CD4-positive, CD25-positive, alpha-beta regulatory T cell (primary cell): ENCODE data around the gene PCED1B. TPM values are rescaled to one million over a fixed set of nuclear protein-coding genes. Genes with fewer than 3 reads are reported as not detected.

Experiments used
- ATAC-seq, 2 donors: fragments of 150-1000 bp; cut with Tn5 transposase; one replicate each; pipeline ENCODE4 v1.10.0; 2021; ENCODE audit warnings: low read depth in 2 of 2, moderate number of reproducible peaks in 2 of 2, moderate library complexity in 1 of 2
- DNase-seq, 3 donors: peaks; one replicate each; pipeline versions ENCODE4 v3.0.0 to v3.0.0-alpha.2; 2012 to 2022; ENCODE audit warnings: mixed read lengths in 1 of 3
- H3K27ac ChIP-seq: one replicate; pipeline ENCODE4 v1.7.0; 2013; ENCODE audit warnings: mild to moderate bottlenecking, low read length; ENCODE audit not compliant: insufficient read depth, poor library complexity, severe bottlenecking
- H3K27me3 ChIP-seq: one replicate; pipeline ENCODE4 v1.7.0; 2013; ENCODE audit warnings: low read length; ENCODE audit not compliant: control insufficient read depth, insufficient read depth
- H3K36me3 ChIP-seq: one replicate; pipeline ENCODE4 v1.7.0; 2013; ENCODE audit warnings: mild to moderate bottlenecking, low read length, moderate library complexity; ENCODE audit not compliant: control insufficient read depth, insufficient read depth
- H3K4me1 ChIP-seq: 2 replicates; pipeline ENCODE4 v1.7.0; 2013; ENCODE audit warnings: mild to moderate bottlenecking, low read length; ENCODE audit not compliant: insufficient read depth, control insufficient read depth, poor library complexity, severe bottlenecking
- H3K4me3 ChIP-seq: one replicate; pipeline ENCODE4 v1.7.0; 2013; ENCODE audit warnings: low read depth, mild to moderate bottlenecking, low read length, moderate library complexity
- H3K9me3 ChIP-seq, 2 experiments: 1 replicate in 1 of 2; 2 replicates in 1 of 2; pipeline ENCODE4 v1.7.0; 2013; ENCODE audit warnings: low read length in 2 of 2, mild to moderate bottlenecking in 1 of 2, moderate library complexity in 1 of 2; ENCODE audit not compliant: control insufficient read depth in 2 of 2
- H3K27ac Mint-ChIP-seq, 3 donors: one replicate each; pipeline ENCODE4 v1.8.0; 2020 to 2022; ENCODE audit warnings: mild to moderate bottlenecking in 3 of 3, mixed read lengths in 3 of 3, moderate library complexity in 2 of 3
- H3K27me3 Mint-ChIP-seq: one replicate; pipeline ENCODE4 v1.8.0; 2022; ENCODE audit warnings: mild to moderate bottlenecking, mixed read lengths
- H3K36me3 Mint-ChIP-seq: one replicate; pipeline ENCODE4 v1.8.0; 2020; ENCODE audit warnings: mixed read lengths
- H3K4me1 Mint-ChIP-seq, 4 donors: one replicate each; pipeline ENCODE4 v1.8.0; 2020 to 2022; ENCODE audit warnings: mixed read lengths in 4 of 4, mild to moderate bottlenecking in 1 of 4
- H3K4me3 Mint-ChIP-seq, 4 donors: one replicate each; pipeline ENCODE4 v1.8.0; 2020 to 2022; ENCODE audit warnings: mild to moderate bottlenecking in 4 of 4, mixed read lengths in 4 of 4, moderate library complexity in 3 of 4
- H3K9me3 Mint-ChIP-seq, 7 donors: one replicate each; pipeline ENCODE4 v1.8.0; 2020 to 2022; ENCODE audit warnings: mixed read lengths in 7 of 7, mild to moderate bottlenecking in 3 of 7, moderate library complexity in 2 of 7
- polyA plus RNA-seq, 4 donors: library from polyadenylated mRNA; unstranded; fragments of 300-500 nt; fragmentation: Illumina TruSeq; gene quantifications; one replicate each; pipeline ENCODE4 v1.2.3, GENCODE V29; 2021
- total RNA-seq: library from RNA; stranded (reverse); gene quantifications from one replicate; pipeline ENCODE4 v1.2.3, GENCODE V29; 2022

PCED1B gene
- total and polyA plus RNA-seq, 5 donors from 2014 or later, result 56.7 to 74.5 (median 64.9) TPM

DNA sequence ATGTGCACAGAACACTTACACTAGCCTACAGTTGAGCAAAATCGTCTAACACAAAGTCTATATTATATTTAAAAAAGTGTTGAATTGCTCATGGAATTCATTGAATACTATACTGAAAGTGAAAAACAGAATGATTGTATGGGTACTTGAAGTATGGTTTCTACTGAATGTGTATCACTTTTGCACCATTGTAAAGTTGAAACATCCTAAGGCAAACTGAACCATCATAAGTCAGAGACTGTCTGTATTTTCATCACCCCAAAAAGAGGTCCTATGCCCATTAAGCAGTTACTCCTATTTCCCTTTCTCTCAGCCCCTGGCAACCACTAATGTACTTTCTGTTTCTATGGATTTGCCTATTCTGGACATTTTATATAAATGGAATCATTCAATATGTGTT is 4.8 kb downstream of the PCED1B start:
- Mint-ChIP-seq H3K36me3 (no peaks in the 10 kb centered on the region), H3K4me1 (peaks cover 32 to 73% (median 56%) of the 10 kb centered on the region in 4 donors)

DNA sequence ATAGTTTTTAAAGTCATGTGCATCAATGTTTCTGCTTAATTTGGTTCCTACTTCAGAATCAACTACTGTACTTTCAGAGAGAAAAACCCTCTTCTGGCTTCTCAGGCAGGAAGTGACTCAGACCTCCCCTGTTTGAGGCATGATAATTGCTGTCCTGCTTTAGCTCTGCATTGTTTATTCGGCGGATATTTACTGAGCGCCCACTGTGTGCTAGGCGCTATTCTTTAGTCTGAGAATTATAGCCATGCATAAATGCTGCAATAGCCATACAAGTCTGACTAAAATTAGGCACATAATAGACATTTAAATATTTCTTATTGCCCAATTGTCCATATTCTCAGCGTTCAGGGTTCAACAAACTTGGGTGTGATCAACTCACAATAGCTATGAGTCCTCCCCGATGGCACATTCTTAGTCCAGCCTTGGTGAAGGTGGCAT is 6.4 kb downstream of the PCED1B start:
- no peaks in the 10 kb centered on the region for H3K36me3 ChIP-seq
- no peaks in the 10 kb centered on the region for H3K9me3 ChIP-seq
- peaks cover 49% of the 10 kb centered on the region for H3K4me1 ChIP-seq
- peak; percentile 92 to 93 for ATAC-seq
- Mint-ChIP-seq H3K4me1 (peaks cover 31 to 64% (median 51%) of the 10 kb centered on the region in 4 donors), H3K27me3 (no peaks in the 10 kb centered on the region), H3K4me3 (peak overlapping the region; percentile 19 to 98 (median 68)), H3K36me3 (no peaks in the 10 kb centered on the region), H3K9me3 (peaks cover 0 to 1% (median 0%) of the 10 kb centered on the region in 7 donors), H3K27ac (peak overlapping the region in 2 of 3 donors; percentile 27 to 98)
- peak; percentile 18 to 82 (median 42) for DNase-seq
- H3K4me3 ChIP-seq, result peak overlapping the region; percentile 69
- no peaks in the 10 kb centered on the region for H3K27me3 ChIP-seq
- peak overlapping the region; percentile 55 for H3K27ac ChIP-seq

More for the DNA sequence above, 4.8 kb downstream of the PCED1B start:
- H3K4me1 ChIP-seq, result peaks cover 52% of the 10 kb centered on the region
- H3K27me3 ChIP-seq, result no peaks in the 10 kb centered on the region
- peak overlapping the region in 3 of 4 donors; percentile 67 to 98 (median 76) for H3K4me3 Mint-ChIP-seq
- H3K27me3 Mint-ChIP-seq, result no peaks in the 10 kb centered on the region
- peak overlapping the region; percentile 34 for H3K4me3 ChIP-seq
- ATAC-seq (no peak), DNase-seq (no peak)
- H3K9me3 Mint-ChIP-seq, result peaks cover 0 to 3% (median 0%) of the 10 kb centered on the region in 7 donors
- H3K27ac Mint-ChIP-seq, result peak overlapping the region; percentile 76 to 98 (median 89)
- no peak overlapping the region for H3K27ac ChIP-seq
- no peaks in the 10 kb centered on the region for H3K9me3 ChIP-seq
- no peaks in the 10 kb centered on the region for H3K36me3 ChIP-seq

DNA sequence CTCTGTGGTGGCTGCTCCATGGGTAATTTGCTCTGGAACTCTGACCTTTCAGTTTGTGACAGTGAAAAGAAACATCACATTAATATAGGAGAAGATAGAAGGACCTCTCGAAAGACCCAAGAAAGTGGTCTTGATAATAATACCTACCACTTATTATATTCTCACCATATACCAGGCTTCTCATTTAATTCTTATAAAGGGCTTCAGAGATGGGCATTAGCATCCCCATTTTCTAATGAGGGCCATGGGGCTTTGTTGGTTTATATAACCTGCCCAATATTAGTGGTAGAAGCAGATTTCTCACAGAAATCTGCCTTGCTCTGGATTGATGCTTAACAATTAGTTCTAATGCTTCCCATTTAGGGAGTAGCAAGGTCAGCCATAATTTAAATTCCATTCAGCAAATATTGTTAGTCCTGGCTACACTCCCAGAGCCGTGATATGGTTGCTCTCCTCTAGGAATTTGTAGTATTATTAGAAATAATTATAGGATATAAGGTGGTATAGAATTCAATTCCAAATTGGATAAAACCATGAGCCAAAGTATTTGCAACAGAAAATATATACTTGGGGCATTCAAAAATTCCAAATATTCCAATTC is 7.8 kb downstream of the PCED1B start:
- no peaks in the 10 kb centered on the region for H3K9me3 ChIP-seq
- H3K27ac Mint-ChIP-seq, result peak overlapping the region in 1 of 3 donors; percentile 12
- no peaks in the 10 kb centered on the region for H3K27me3 Mint-ChIP-seq
- no peak overlapping the region for H3K4me3 ChIP-seq
- no peak overlapping the region for H3K4me3 Mint-ChIP-seq
- peaks cover 29 to 52% (median 43%) of the 10 kb centered on the region in 4 donors for H3K4me1 Mint-ChIP-seq
- H3K36me3 ChIP-seq, result no peaks in the 10 kb centered on the region
- H3K27me3 ChIP-seq, result no peaks in the 10 kb centered on the region
- peaks cover 0 to 4% (median 0%) of the 10 kb centered on the region in 7 donors for H3K9me3 Mint-ChIP-seq
- H3K4me1 ChIP-seq, result peaks cover 36% of the 10 kb centered on the region
- DNase-seq (no peak), ATAC-seq (no peak)
- H3K36me3 Mint-ChIP-seq, result no peaks in the 10 kb centered on the region
- no peak overlapping the region for H3K27ac ChIP-seq

DNA sequence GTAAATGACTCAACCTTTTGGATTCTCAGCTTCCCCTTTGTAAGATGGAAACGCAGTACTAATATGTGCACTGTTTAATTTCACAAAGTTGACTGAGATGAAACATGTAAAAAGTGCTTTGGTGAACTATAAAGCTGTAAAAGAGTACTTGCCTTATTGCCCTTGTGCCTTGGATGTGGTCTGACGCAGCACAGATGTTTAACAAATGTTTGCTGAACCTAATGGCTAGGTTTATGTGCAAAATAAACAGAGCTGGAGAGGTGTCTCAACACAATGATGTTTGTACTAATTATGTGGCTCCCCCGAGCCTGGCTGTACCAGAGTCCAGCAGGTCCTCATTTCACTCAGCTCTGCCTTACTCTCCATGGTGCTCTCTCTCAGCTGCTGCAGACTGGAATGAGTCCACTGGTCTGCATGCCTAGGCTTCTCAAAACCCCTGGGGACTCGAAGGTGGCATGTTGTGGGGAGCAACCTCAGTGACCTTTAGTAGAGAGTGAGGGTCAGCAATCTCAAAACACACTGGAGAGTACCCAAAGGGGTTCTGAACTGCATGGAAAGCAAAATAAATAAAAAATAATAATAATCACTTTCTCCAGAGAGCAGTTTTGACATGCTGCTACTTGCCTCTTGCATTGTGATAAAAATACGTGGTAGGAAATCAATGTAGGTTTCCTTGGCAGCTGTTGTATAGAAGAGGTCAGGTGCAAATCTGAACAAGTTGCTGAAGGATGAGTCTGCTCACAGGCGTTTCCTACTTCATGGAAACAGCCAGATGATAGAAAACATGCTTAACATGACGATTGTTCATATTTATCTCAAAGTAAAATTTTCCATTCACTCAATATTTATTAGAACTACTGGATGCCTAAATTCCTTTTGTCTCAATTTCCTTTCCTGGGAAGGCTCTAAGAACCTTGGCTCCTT is 8.9 kb downstream of the PCED1B start:
- H3K4me1 ChIP-seq, result peaks cover 30% of the 10 kb centered on the region
- H3K27me3 ChIP-seq, result no peaks in the 10 kb centered on the region
- no peak overlapping the region for H3K4me3 Mint-ChIP-seq
- peaks cover 32 to 47% (median 37%) of the 10 kb centered on the region in 4 donors for H3K4me1 Mint-ChIP-seq
- H3K4me3 ChIP-seq, result no peak overlapping the region
- peak overlapping the region in 1 of 3 donors; percentile 59 for H3K27ac Mint-ChIP-seq
- H3K27ac ChIP-seq, result no peak overlapping the region
- H3K9me3 Mint-ChIP-seq, result peaks cover 0 to 4% (median 0%) of the 10 kb centered on the region in 7 donors
- H3K9me3 ChIP-seq, result no peaks in the 10 kb centered on the region
- no peaks in the 10 kb centered on the region for H3K27me3 Mint-ChIP-seq
- no peak for ATAC-seq
- H3K36me3 ChIP-seq, result no peaks in the 10 kb centered on the region
- DNase-seq, result no peak
- H3K36me3 Mint-ChIP-seq, result no peaks in the 10 kb centered on the region

DNA sequence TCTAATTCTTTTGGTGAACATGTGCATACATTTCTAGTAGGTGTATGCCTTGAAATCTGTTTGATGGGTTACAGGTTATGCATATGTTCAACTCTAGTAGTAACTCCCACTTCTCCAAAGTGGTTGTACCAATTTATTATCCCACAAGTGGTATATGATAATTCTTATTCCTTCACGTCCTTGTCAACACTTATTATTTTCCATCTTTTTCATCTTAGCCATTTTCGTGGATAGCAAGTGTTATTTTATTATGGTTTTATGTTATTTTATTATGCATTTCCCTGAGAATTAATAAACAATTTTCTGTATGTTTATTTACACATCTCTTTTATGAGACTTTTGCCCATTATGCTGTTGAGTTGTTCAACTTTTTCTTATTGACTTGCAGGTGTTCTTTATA is 11.6 kb downstream of the PCED1B start:
- Histone ChIP-seq H3K27ac (no peak overlapping the region), H3K36me3 (no peaks in the 10 kb centered on the region), H3K4me1 (peaks cover 6% of the 10 kb centered on the region), H3K9me3 (no peaks in the 10 kb centered on the region), H3K27me3 (no peaks in the 10 kb centered on the region), H3K4me3 (no peak overlapping the region)
- peaks cover 27 to 42% (median 35%) of the 10 kb centered on the region in 4 donors for H3K4me1 Mint-ChIP-seq
- no peak overlapping the region for H3K4me3 Mint-ChIP-seq
- peaks cover 5% of the 10 kb centered on the region for H3K36me3 Mint-ChIP-seq
- DNase-seq (no peak), ATAC-seq (no peak)
- no peaks in the 10 kb centered on the region for H3K27me3 Mint-ChIP-seq
- H3K9me3 Mint-ChIP-seq, result peaks cover 0 to 4% (median 1%) of the 10 kb centered on the region in 7 donors
- H3K27ac Mint-ChIP-seq, result no peak overlapping the region

DNA sequence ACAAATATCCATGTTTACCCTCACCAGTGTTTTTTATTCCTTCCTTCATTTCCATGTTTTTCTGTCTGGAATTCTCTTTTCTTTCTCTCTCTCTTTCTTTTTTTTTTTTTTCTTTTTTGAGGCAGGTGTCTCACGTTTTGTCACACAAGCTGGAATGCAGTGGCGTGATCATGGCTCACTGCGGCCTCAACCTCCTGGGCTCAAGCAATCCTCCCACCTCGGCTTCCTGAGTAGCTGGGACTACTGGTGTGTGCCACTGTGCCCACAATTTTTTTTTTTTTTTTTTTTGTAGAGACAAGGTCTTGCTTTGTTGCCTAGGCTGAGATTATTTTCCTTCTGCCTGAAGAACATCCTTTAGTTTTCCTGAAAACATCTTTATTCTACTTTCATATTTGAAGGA is 15.4 kb downstream of the PCED1B start:
- Mint-ChIP-seq H3K4me1 (peaks cover 26 to 41% (median 28%) of the 10 kb centered on the region in 4 donors), H3K27me3 (no peaks in the 10 kb centered on the region), H3K4me3 (peak overlapping the region in 1 of 4 donors; percentile 54), H3K27ac (no peak overlapping the region), H3K9me3 (peaks cover 0 to 4% (median 1%) of the 10 kb centered on the region in 7 donors), H3K36me3 (peaks cover 10% of the 10 kb centered on the region)
- Histone ChIP-seq H3K36me3 (no peaks in the 10 kb centered on the region), H3K27me3 (no peaks in the 10 kb centered on the region), H3K4me1 (peaks cover 4% of the 10 kb centered on the region), H3K9me3 (no peaks in the 10 kb centered on the region), H3K4me3 (no peak overlapping the region), H3K27ac (no peak overlapping the region)
- ATAC-seq (no peak), DNase-seq (no peak)

DNA sequence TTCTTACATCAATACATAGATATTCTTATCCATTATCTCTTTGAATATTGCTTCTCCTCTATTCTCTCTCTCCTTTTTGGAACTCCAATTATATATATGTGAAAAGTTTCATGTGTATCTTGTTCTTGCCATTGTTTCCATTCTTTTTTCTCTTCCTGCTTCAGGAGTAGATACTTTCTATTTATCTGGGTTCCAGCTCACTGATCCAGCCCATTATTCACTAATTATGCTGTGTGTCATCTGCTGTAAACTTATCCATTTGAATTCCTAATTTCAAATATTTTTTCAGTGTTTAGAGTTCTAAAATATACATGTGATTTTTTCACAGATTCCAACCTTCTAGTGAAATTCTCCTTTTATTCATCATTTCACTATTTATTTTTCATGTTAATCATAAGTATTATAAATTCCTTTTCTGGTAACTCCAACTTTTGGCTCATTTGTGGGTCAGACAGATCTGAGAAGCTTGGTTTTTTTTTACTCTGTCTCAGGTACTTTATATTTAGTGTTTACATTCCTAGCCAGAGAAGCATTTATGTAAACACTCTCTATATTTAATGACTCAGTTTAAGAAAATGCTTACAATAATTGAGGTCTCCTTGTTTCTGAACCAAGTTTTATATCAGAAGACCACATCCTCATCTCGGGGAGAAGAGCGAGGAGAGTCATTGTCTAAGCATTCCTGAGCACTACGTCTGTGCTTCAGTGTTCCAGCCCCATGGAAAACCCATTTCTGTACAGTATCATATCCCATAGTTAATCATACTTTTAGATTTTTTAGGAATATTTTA is 16.2 kb downstream of the PCED1B start:
- no peak for ATAC-seq

More for the DNA sequence above, 16.2 kb downstream of the PCED1B start:
- no peaks in the 10 kb centered on the region for H3K9me3 ChIP-seq
- DNase-seq, result no peak
- H3K36me3 ChIP-seq, result no peaks in the 10 kb centered on the region
- no peak overlapping the region for H3K4me3 ChIP-seq
- Mint-ChIP-seq H3K27ac (peak overlapping the region in 1 of 3 donors; percentile 63), H3K27me3 (no peaks in the 10 kb centered on the region), H3K4me3 (peak overlapping the region in 2 of 4 donors; percentile 13 to 21), H3K36me3 (peaks cover 10% of the 10 kb centered on the region), H3K9me3 (peaks cover 0 to 4% (median 1%) of the 10 kb centered on the region in 7 donors), H3K4me1 (peaks cover 26 to 41% (median 30%) of the 10 kb centered on the region in 4 donors)
- H3K27me3 ChIP-seq, result no peaks in the 10 kb centered on the region
- no peak overlapping the region for H3K27ac ChIP-seq
- H3K4me1 ChIP-seq, result peaks cover 4% of the 10 kb centered on the region
